ENCODE data around the gene SPATA2L. TPM values are rescaled to one million over a fixed set of nuclear protein-coding genes. Genes with fewer than 3 reads are reported as not detected.
A peak's percentile ranks its signal among the peaks of the same experiment; 100 is the strongest.

The SPATA2L gene
- total RNA-seq, 2 donors from 2014 or later, result 6.8 to 8.4 TPM

GRCh38 chr16:89733792-89734191 lies 32.3 kb upstream of the SPATA2L start:
- H3K4me1 Mint-ChIP-seq (ENCODE audit: low read depth in 2 of 2), result peaks cover 23 to 40% of the 10 kb centered on the region in 2 donors
- H3K9me3 Mint-ChIP-seq, result no peaks in the 10 kb centered on the region
- peak overlapping the region in 1 of 2 donors; percentile 68 for H3K27ac Mint-ChIP-seq
- no peak overlapping the region for H3K4me3 Mint-ChIP-seq
- ATAC-seq (no peak), DNase-seq (ENCODE audit: low spot score) (no peak)
- no peaks in the 10 kb centered on the region for H3K27me3 Mint-ChIP-seq
- peaks cover 10% of the 10 kb centered on the region for H3K36me3 Mint-ChIP-seq

GRCh38 chr16:89733322-89733721 lies 31.8 kb upstream of the SPATA2L start:
- Mint-ChIP-seq H3K4me3 (no peak overlapping the region), H3K4me1 (ENCODE audit: low read depth in 2 of 2) (peaks cover 23 to 38% of the 10 kb centered on the region in 2 donors), H3K9me3 (no peaks in the 10 kb centered on the region), H3K27ac (peak overlapping the region; percentile 53 to 83), H3K36me3 (peaks cover 10% of the 10 kb centered on the region), H3K27me3 (no peaks in the 10 kb centered on the region)
- DNase-seq (ENCODE audit: low spot score), result no peak
- no peak for ATAC-seq

- Mint-ChIP-seq H3K27ac (peak overlapping the region; percentile 53 to 83), H3K36me3 (peaks cover 10% of the 10 kb centered on the region), H3K4me3 (no peak overlapping the region), H3K27me3 (no peaks in the 10 kb centered on the region), H3K9me3 (no peaks in the 10 kb centered on the region), H3K4me1 (ENCODE audit: low read depth in 2 of 2) (peaks cover 21 to 36% of the 10 kb centered on the region in 2 donors)
- ATAC-seq (no peak), DNase-seq (ENCODE audit: low spot score) (no peak)
These were observed 31.4 kb upstream of the SPATA2L start for GRCh38 chr16:89732918-89733242.

- DNase-seq (ENCODE audit: low spot score) (no peak), ATAC-seq (peak in 1 of 2 donors; percentile 16)
- Mint-ChIP-seq H3K36me3 (peaks cover 10% of the 10 kb centered on the region), H3K4me1 (ENCODE audit: low read depth in 2 of 2) (peaks cover 16 to 34% of the 10 kb centered on the region in 2 donors), H3K27ac (peak overlapping the region; percentile 53 to 83), H3K9me3 (no peaks in the 10 kb centered on the region), H3K4me3 (no peak overlapping the region), H3K27me3 (no peaks in the 10 kb centered on the region)
These were observed 30.8 kb upstream of the SPATA2L start for GRCh38 chr16:89732142-89732917.

- peaks cover 10% of the 10 kb centered on the region for H3K36me3 Mint-ChIP-seq
- DNase-seq (ENCODE audit: low spot score) (no peak), ATAC-seq (no peak)
- no peaks in the 10 kb centered on the region for H3K9me3 Mint-ChIP-seq
- H3K4me3 Mint-ChIP-seq, result no peak overlapping the region
- H3K4me1 Mint-ChIP-seq (ENCODE audit: low read depth in 2 of 2), result peaks cover 9 to 32% of the 10 kb centered on the region in 2 donors
- H3K27me3 Mint-ChIP-seq, result no peaks in the 10 kb centered on the region
- peak overlapping the region in 1 of 2 donors; percentile 83 for H3K27ac Mint-ChIP-seq
These were observed 29.2 kb upstream of the SPATA2L start for GRCh38 chr16:89730610-89731234.

GRCh38 chr16:89729863-89730593 lies 28.5 kb upstream of the SPATA2L start:
- ATAC-seq (no peak), DNase-seq (ENCODE audit: low spot score) (no peak)
- H3K4me3 Mint-ChIP-seq, result no peak overlapping the region
- peaks cover 9 to 32% of the 10 kb centered on the region in 2 donors for H3K4me1 Mint-ChIP-seq (ENCODE audit: low read depth in 2 of 2)
- H3K36me3 Mint-ChIP-seq, result peaks cover 10% of the 10 kb centered on the region
- H3K27me3 Mint-ChIP-seq, result no peaks in the 10 kb centered on the region
- H3K9me3 Mint-ChIP-seq, result no peaks in the 10 kb centered on the region
- peak overlapping the region in 1 of 2 donors; percentile 57 for H3K27ac Mint-ChIP-seq

- H3K36me3 Mint-ChIP-seq, result peaks cover 10% of the 10 kb centered on the region
- no peak overlapping the region for H3K4me3 Mint-ChIP-seq
- no peaks in the 10 kb centered on the region for H3K27me3 Mint-ChIP-seq
- peak overlapping the region in 1 of 2 donors; percentile 75 for H3K27ac Mint-ChIP-seq
- no peaks in the 10 kb centered on the region for H3K9me3 Mint-ChIP-seq
- no peak for DNase-seq (ENCODE audit: low spot score)
- H3K4me1 Mint-ChIP-seq (ENCODE audit: low read depth in 2 of 2), result peaks cover 14 to 33% of the 10 kb centered on the region in 2 donors
- no peak for ATAC-seq
These were observed 27.8 kb upstream of the SPATA2L start for GRCh38 chr16:89729293-89729692.

- H3K4me1 Mint-ChIP-seq (ENCODE audit: low read depth in 2 of 2), result peaks cover 30 to 42% of the 10 kb centered on the region in 2 donors
- no peaks in the 10 kb centered on the region for H3K9me3 Mint-ChIP-seq
- peak overlapping the region; percentile 41 for H3K4me3 Mint-ChIP-seq
- no peak for ATAC-seq
- DNase-seq (ENCODE audit: low spot score), result no peak
- H3K27ac Mint-ChIP-seq, result peak overlapping the region; percentile 47 to 86
- no peaks in the 10 kb centered on the region for H3K27me3 Mint-ChIP-seq
- peaks cover 10% of the 10 kb centered on the region for H3K36me3 Mint-ChIP-seq
These were observed 26.1 kb upstream of the SPATA2L start for GRCh38 chr16:89727406-89728120.

- H3K4me1 Mint-ChIP-seq (ENCODE audit: low read depth in 2 of 2), result peaks cover 42 to 46% of the 10 kb centered on the region in 2 donors
- ATAC-seq (peak; percentile 67 to 70), DNase-seq (ENCODE audit: low spot score) (peak; percentile 87)
- H3K9me3 Mint-ChIP-seq, result no peaks in the 10 kb centered on the region
- H3K36me3 Mint-ChIP-seq, result no peaks in the 10 kb centered on the region
- peak overlapping the region; percentile 92 to 95 for H3K27ac Mint-ChIP-seq
- no peaks in the 10 kb centered on the region for H3K27me3 Mint-ChIP-seq
- peak overlapping the region; percentile 97 for H3K4me3 Mint-ChIP-seq
These were observed 22.1 kb upstream of the SPATA2L start for GRCh38 chr16:89723279-89724250.

GRCh38 chr16:89722392-89723278 lies 21.1 kb upstream of the SPATA2L start:
- Mint-ChIP-seq H3K27ac (peak overlapping the region; percentile 92 to 95), H3K36me3 (no peaks in the 10 kb centered on the region), H3K27me3 (no peaks in the 10 kb centered on the region), H3K4me1 (ENCODE audit: low read depth in 2 of 2) (peaks cover 46 to 48% of the 10 kb centered on the region in 2 donors), H3K9me3 (no peaks in the 10 kb centered on the region), H3K4me3 (peak overlapping the region; percentile 97)
- peak; percentile 54 to 61 for ATAC-seq
- DNase-seq (ENCODE audit: low spot score), result peak; percentile 85

GRCh38 chr16:89721546-89722391 lies 20.3 kb upstream of the SPATA2L start:
- peaks cover 45 to 46% of the 10 kb centered on the region in 2 donors for H3K4me1 Mint-ChIP-seq (ENCODE audit: low read depth in 2 of 2)
- peak; percentile 55 to 59 for ATAC-seq
- H3K27ac Mint-ChIP-seq, result peak overlapping the region in 1 of 2 donors; percentile 95
- no peaks in the 10 kb centered on the region for H3K9me3 Mint-ChIP-seq
- H3K36me3 Mint-ChIP-seq, result no peaks in the 10 kb centered on the region
- H3K4me3 Mint-ChIP-seq, result peak overlapping the region; percentile 97
- peak; percentile 87 for DNase-seq (ENCODE audit: low spot score)
- no peaks in the 10 kb centered on the region for H3K27me3 Mint-ChIP-seq

All from natural killer cell treated with Interleukin-12 subunit alpha and Interleukin-12 subunit beta and Interleukin-15 and Interleukin-18, amount 100 ng/mL, for 72 hours (primary cell).